ENCODE results near the gene GYS1.
A peak's percentile ranks its signal among the peaks of the same experiment; 100 is the strongest.
"Not testable (repeated sequence)": the region's sequence is repeated elsewhere in the genome, so short reads cannot be mapped to it uniquely, and the experiment has no call there.

GYS1 gene

GRCh38 chr19:49025088-49025487, 32.0 kb upstream of the GYS1 start:
- DNase-seq (ENCODE audit: low spot score); in situ Hi-C loops (cut with MboI; ENCODE audit: low sequenced_read_pairs, unreplicated experiment): not testable (repeated sequence)

DNA sequence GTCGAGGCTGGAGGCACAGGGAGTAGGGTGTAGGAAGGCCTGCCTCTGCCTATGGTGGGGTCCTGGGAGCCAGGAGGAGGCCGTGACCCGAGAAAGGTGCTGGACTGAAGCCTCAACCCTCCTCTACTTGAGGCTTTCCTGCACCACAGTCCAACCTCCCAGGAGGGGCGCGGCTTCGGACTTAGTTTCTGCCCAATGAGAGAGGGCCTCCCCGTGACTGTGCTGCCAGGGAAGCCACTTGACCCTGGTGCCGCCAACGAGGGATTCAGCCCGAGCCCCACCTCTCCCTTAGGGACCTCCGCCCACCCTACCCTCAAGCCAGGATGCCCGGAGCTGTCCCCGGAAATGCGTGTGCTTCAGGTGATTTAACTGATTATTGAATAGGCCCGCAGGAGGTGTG, 31.1 kb upstream of the GYS1 start, which contains the start of gene CGB3:
CGB3 (minus strand) TSS at position 101 of the 400 bp plus-strand sequence. CDS start 362 bp downstream, outside the sequence.
- in situ Hi-C loops (cut with MboI; ENCODE audit: low sequenced_read_pairs, unreplicated experiment), result not testable (repeated sequence)

DNA sequence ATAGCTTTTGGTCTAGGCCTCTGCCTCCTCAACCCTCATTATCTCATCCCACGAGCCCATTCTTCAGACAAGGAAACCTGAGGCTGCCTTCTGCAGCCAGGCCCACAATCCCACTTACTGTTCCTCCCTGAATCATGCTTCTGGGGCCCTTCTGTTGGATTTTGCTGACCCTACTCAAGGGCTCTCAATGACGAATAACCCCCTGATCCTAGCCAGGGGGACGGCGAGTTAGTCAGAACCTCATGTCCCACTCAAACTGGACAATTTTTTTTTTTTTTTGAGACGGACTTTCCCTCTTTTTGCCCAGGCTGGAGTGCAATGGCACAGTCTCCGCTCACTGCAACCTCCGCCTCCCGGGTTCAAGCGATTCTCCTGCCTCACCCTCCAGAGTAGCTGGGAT, 29.0 kb upstream of the GYS1 start:
- no peak for DNase-seq (ENCODE audit: low spot score)
- in situ Hi-C loops (cut with MboI; ENCODE audit: low sequenced_read_pairs, unreplicated experiment), result no loop called here
- no peak for TF ChIP-seq CTCF (IDR thresholded peaks at IDR 0.05; ENCODE audit: borderline replicate concordance, control extremely low read depth, extremely low read depth, insufficient read depth, missing control alignments)

More for the DNA sequence above, 31.1 kb upstream of the GYS1 start, which contains the start of gene CGB3:
- not testable (repeated sequence) for DNase-seq (ENCODE audit: low spot score)

- in situ Hi-C loops (cut with MboI; ENCODE audit: low sequenced_read_pairs, unreplicated experiment), result no loop called here
- no peak for TF ChIP-seq CTCF (IDR thresholded peaks at IDR 0.05; ENCODE audit: borderline replicate concordance, control extremely low read depth, extremely low read depth, insufficient read depth, missing control alignments)
- DNase-seq (ENCODE audit: low spot score), result peak; percentile 32
Measured at GRCh38 chr19:49020931-49021895, 28.1 kb upstream of the GYS1 start.

DNA sequence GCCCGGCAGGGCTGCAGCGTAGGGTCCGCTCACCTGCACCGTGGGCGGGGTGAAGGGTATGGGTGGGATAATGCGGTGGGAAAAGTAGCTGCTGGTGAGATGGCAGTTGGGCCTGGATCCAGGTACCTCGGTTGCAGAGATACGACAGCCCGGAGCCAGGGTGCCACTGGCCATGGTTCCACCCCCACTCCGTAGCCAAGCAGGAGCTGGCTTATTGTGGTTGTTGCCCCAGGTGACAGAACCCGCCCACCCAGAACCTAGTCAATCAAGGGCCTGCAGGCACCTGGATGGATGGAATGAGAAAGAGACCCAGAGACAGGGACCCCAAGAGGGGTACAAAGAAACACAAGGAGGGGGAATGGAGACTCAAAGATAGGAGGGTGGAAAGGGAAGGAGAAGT, 27.2 kb upstream of the GYS1 start:
- peak; percentile 22 for DNase-seq (ENCODE audit: low spot score)
- TF ChIP-seq CTCF (IDR thresholded peaks at IDR 0.05; ENCODE audit: borderline replicate concordance, control extremely low read depth, extremely low read depth, insufficient read depth, missing control alignments), result no peak
- in situ Hi-C loops (cut with MboI; ENCODE audit: low sequenced_read_pairs, unreplicated experiment), result no loop called here

DNA sequence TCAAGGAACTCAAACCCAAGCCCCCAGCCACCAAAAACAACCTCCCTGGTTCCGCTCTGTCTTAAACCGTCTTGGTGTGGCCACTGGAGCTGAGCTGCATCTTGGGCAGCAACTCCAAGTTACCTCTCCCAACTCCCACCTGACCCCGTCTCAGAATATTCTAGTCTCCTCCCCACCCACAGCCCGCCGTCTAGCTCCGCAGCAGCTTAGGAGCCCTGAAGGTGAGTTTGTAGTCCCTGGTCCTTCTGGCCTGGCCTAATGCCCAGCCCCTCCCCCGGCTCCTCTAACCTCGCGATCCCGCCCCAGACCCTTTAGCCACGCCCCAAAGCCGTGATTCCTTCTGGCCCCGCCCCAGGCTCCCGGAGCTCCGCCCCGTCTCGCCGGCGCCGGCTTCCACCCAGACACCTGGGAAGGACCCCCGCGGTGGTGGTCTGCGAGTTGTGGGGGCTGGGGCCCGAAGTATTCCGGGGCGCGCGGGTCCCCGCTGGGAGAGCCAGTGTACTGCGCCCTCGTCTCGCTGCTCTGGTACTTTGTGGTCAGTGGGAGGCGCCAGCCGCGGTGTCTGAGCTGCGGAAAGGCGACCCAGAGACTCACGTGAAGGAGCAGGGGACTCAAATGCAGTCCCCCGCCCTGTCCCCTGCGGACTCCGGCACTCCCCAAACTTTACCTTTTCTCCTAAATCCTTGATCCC, 26.3 kb upstream of the GYS1 start:
- in situ Hi-C loops (cut with MboI; ENCODE audit: low sequenced_read_pairs, unreplicated experiment), result no loop called here
- TF ChIP-seq CTCF (IDR thresholded peaks at IDR 0.05; ENCODE audit: borderline replicate concordance, control extremely low read depth, extremely low read depth, insufficient read depth, missing control alignments), result no peak
- peak; percentile 84 for DNase-seq (ENCODE audit: low spot score)

GRCh38 chr19:49018388-49019241, 25.5 kb upstream of the GYS1 start:
- DNase-seq (ENCODE audit: low spot score), result peak; percentile 46
- in situ Hi-C loops (cut with MboI; ENCODE audit: low sequenced_read_pairs, unreplicated experiment), result not testable (repeated sequence)
